HUES48 (cell line): ENCODE results near the gene NANS.

Experiments used
- H3K27ac ChIP-seq: one replicate; pipeline ENCODE4 v1.7.0; 2013; ENCODE audit warnings: low read depth, low read length, inconsistent platforms
- H3K27me3 ChIP-seq: 2 replicates; pipeline ENCODE4 v1.6.1; 2013; ENCODE audit warnings: mild to moderate bottlenecking, low read length; ENCODE audit not compliant: control insufficient read depth, insufficient read depth
- H3K36me3 ChIP-seq: 2 replicates; pipeline ENCODE4 v1.6.1; 2013; ENCODE audit warnings: low read length; ENCODE audit not compliant: control insufficient read depth, insufficient read depth
- H3K4me1 ChIP-seq: 2 replicates; pipeline ENCODE4 v1.6.1; 2013; ENCODE audit warnings: mild to moderate bottlenecking, low read length; ENCODE audit not compliant: control insufficient read depth, insufficient read depth
- H3K4me3 ChIP-seq: 2 replicates; pipeline ENCODE4 v1.5.1; 2013; ENCODE audit warnings: mild to moderate bottlenecking, low read depth, low read length
- H3K9ac ChIP-seq: 2 replicates; pipeline ENCODE4 v1.6.1; 2013; ENCODE audit warnings: mild to moderate bottlenecking, low read depth, low read length, moderate library complexity
- H3K9me3 ChIP-seq: 2 replicates; pipeline ENCODE4 v1.6.1; 2013; ENCODE audit warnings: low read length; ENCODE audit not compliant: control insufficient read depth, insufficient read depth

Gene NANS

DNA sequence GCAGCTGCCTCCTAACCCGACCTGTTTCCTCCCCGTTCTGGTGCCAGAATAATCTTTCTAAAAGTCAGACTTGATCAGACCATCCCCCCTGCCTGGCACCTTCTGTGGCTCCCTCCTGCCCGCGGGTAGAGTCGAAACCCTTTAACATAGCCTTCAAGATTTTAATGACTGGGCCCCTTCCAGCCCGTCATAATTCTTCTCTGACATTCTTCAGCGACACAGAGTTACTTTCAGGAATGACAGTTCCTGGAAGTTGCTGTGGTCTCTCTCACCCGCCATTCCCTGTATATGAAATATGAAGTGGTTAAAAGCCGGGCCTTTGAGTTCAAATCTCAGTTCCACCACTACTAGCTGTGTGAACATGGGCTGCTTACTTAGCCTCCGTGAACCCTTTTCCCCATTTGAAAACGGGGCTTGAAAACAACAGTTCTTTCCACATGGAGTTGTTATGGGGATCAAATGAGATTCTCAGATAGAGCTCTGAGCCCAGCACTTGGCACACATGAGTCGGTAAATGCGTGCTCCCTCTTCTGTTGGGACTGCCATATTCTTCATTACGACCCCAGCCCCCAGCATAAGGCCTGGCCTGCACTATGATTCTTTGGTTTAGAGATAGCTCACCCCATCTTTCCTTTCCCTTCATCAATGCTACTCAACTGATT lies 737 bp downstream of the NANS start:
- Histone ChIP-seq H3K9me3 (no peaks in the 10 kb centered on the region), H3K4me3 (peak overlapping the region; percentile 91), H3K27ac (peak overlapping the region; percentile 79), H3K4me1 (peaks cover 4% of the 10 kb centered on the region; the same call in 1 of the 2 replicates), H3K36me3 (peaks cover 10% of the 10 kb centered on the region), H3K9ac (peak overlapping the region; percentile 78), H3K27me3 (no peaks in the 10 kb centered on the region; the same call in 1 of the 2 replicates)

DNA sequence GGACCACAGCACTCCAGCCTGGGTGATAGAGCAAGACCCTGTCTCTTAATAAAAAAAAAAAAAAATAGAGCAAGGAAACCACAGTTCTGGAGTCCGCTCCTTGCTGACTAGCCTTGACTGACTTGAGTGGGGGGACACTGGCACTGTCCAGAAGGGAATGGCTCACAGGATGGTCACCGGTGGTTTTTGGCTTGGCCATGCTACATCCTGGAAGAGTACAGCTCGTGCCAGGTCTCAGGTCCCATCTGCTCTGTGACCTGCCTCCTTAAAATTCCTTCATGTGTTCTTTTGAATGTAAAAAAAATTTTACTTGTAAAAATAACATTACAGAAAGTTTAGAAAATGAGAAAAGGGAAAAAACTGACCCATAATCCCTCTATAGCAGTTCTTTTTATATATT lies 5.6 kb downstream of the NANS start:
- no peaks in the 10 kb centered on the region for H3K27me3 ChIP-seq
- H3K9ac ChIP-seq = no peak overlapping the region
- no peak overlapping the region for H3K4me3 ChIP-seq
- H3K4me1 ChIP-seq = peaks cover 7% of the 10 kb centered on the region
- H3K36me3 ChIP-seq = peaks cover 37% of the 10 kb centered on the region
- no peaks in the 10 kb centered on the region for H3K9me3 ChIP-seq
- H3K27ac ChIP-seq = no peak overlapping the region

DNA sequence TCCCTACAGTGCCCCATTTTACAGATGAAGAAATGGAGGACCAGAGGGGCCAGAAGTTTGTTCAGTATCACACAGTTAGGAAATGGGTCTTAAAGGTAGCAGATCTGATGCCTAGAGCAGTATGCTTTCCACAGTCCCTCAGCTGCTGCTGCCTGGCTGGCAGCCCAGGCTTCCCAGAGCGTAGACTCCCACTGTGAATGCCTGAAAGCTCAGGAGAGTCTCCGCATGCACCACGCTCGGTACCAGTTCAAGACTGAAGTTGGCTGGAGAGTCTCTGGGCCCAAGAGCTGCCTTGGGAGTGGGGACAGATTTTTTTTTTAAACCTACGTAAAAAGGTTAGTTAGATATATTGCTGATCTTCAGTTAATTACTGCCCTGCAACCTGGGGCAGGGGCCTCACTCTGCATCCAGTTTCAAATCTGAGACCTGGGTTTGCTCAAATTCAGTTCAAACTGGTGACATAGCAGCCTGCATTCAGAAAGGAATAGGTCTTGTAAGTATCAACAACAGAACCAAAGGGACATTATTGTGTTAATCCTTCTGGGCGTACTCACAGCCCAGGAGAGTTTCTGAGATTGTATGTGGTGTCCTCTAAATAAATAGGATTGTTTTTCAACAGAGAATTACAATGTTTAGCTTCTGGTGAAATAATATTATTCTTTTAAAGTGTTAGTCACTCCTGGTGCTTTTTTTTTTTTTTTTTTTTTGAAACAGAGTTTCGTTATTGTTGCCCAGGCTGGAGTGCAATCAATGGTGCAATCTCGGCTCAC lies 8.3 kb downstream of the NANS start:
- no peak overlapping the region for H3K4me3 ChIP-seq
- H3K36me3 ChIP-seq = peaks cover 40% of the 10 kb centered on the region
- H3K9me3 ChIP-seq = no peaks in the 10 kb centered on the region
- no peaks in the 10 kb centered on the region for H3K27me3 ChIP-seq
- H3K27ac ChIP-seq = no peak overlapping the region
- no peak overlapping the region for H3K9ac ChIP-seq
- H3K4me1 ChIP-seq = peaks cover 3% of the 10 kb centered on the region; the same call in 1 of the 2 replicates

DNA sequence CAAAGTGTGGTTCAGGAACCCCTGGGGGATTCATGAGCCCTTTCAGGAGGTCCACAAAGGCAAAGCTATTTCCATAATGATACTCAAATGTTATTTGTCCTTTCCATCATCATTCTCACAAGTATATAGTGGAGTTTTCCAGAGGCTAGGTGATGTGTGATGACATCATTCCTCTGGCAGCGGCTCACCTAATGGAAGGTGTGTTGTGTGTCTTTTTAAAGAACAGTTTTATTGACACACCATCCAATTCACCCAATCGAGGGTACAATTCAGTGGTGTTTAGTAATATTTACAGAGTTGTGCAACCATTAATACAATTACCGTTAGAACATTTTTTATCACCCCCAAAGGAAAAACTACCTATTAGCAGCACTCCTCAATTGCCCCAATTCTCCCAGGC lies 9.7 kb downstream of the NANS start:
- no peaks in the 10 kb centered on the region for H3K27me3 ChIP-seq
- H3K4me3 ChIP-seq = no peak overlapping the region
- H3K9ac ChIP-seq = no peak overlapping the region
- H3K9me3 ChIP-seq = no peaks in the 10 kb centered on the region
- peaks cover 3% of the 10 kb centered on the region; the same call in 1 of the 2 replicates for H3K4me1 ChIP-seq
- H3K27ac ChIP-seq = no peak overlapping the region
- peaks cover 35% of the 10 kb centered on the region for H3K36me3 ChIP-seq

DNA sequence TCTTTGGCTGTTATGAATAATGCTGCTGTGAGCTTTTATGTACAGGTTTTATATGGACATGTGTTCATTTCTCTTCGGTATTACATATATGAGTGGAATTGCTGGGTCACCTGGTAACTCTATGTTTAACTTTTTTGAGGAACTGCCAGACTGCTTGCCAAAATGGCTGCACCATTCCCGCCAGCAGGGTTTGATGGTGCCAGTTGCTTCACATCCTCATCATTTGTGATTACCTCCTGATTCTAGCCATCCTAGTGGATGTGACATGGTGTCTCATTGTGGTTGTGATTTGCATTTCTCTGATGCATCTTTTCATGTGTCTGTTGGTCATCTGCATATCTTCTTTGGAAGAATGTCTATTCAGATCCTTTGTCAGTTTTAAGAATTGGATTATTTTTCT lies 10.7 kb downstream of the NANS start:
- H3K36me3 ChIP-seq = peaks cover 30% of the 10 kb centered on the region
- peaks cover 3% of the 10 kb centered on the region; the same call in 1 of the 2 replicates for H3K4me1 ChIP-seq
- no peaks in the 10 kb centered on the region for H3K27me3 ChIP-seq
- no peaks in the 10 kb centered on the region for H3K9me3 ChIP-seq
- H3K27ac ChIP-seq = no peak overlapping the region
- H3K4me3 ChIP-seq = no peak overlapping the region
- no peak overlapping the region for H3K9ac ChIP-seq

DNA sequence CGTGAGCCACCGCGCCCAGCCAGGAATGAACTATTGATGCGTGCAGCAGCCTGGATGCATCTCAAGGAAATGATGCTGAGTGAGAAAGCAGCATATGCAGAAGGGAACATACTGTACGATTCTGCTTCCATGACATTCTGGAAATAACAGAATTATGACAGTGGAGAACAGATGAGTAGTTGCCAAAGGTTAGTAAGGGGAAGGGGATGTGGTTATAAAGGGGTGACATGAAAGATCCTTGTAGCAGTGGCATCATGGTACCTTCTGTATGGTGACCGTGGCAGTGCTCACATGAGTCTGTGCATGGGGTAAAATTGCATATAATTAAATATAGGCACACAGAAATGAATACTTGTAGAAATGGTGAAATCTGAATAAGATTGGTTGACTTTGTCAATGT lies 13.0 kb downstream of the NANS start:
- H3K9me3 ChIP-seq = no peaks in the 10 kb centered on the region
- no peak overlapping the region for H3K4me3 ChIP-seq
- H3K27me3 ChIP-seq = no peaks in the 10 kb centered on the region
- peaks cover 7% of the 10 kb centered on the region for H3K4me1 ChIP-seq
- H3K27ac ChIP-seq = no peak overlapping the region
- peaks cover 16% of the 10 kb centered on the region for H3K36me3 ChIP-seq
- H3K9ac ChIP-seq = no peak overlapping the region

DNA sequence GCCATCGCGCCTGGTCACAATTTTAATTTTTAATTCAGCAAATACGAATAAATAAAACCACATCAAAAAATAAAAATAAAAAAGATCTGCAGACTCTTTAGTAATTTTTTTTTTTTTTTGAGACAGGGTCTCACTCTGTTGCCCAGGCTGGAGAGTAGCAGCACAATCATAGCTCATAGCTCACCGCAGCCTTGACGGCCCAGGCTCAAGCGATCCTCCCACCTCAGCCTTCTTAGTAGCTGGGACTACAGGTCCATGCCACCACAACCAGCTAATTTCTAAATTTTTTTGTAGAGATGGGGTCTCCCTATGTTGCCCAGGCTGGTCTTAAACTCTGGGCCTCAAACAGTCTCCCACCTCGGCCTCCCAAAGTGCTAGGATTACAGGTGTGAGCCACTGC lies 14.2 kb downstream of the NANS start:
- no peak overlapping the region for H3K4me3 ChIP-seq
- no peak overlapping the region for H3K27ac ChIP-seq
- H3K9ac ChIP-seq = no peak overlapping the region
- no peaks in the 10 kb centered on the region for H3K9me3 ChIP-seq
- H3K27me3 ChIP-seq = no peaks in the 10 kb centered on the region
- peaks cover 9% of the 10 kb centered on the region; the same call in 1 of the 2 replicates for H3K36me3 ChIP-seq
- H3K4me1 ChIP-seq = peaks cover 9% of the 10 kb centered on the region

DNA sequence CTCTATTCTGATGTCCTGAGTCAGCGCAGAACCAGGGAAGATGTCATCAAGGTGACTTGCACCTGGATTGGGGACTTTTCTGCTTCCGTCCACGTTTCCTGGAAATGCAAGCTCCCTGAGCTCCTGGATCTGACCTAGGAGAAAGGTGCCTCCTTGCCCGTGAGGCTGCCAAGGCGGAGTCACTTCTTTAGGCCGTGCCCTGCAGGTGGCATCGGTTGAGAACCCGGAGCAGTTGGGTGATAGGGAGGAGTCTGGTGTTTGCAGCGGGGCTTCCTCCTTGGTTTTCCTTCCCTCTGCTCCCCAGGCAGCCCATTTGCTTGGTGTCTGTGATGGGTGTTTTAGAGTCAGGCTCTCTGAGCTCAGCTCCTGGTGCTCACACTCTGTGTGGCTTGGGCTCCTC lies 15.2 kb downstream of the NANS start:
- H3K36me3 ChIP-seq = 0 out of 2 replicates have a peak, but pooled peaks cover 4% of the 10 kb centered on the region
- no peak overlapping the region for H3K4me3 ChIP-seq
- no peak overlapping the region for H3K9ac ChIP-seq
- H3K27ac ChIP-seq = no peak overlapping the region
- H3K4me1 ChIP-seq = peaks cover 17% of the 10 kb centered on the region
- H3K27me3 ChIP-seq = no peaks in the 10 kb centered on the region
- H3K9me3 ChIP-seq = no peaks in the 10 kb centered on the region

DNA sequence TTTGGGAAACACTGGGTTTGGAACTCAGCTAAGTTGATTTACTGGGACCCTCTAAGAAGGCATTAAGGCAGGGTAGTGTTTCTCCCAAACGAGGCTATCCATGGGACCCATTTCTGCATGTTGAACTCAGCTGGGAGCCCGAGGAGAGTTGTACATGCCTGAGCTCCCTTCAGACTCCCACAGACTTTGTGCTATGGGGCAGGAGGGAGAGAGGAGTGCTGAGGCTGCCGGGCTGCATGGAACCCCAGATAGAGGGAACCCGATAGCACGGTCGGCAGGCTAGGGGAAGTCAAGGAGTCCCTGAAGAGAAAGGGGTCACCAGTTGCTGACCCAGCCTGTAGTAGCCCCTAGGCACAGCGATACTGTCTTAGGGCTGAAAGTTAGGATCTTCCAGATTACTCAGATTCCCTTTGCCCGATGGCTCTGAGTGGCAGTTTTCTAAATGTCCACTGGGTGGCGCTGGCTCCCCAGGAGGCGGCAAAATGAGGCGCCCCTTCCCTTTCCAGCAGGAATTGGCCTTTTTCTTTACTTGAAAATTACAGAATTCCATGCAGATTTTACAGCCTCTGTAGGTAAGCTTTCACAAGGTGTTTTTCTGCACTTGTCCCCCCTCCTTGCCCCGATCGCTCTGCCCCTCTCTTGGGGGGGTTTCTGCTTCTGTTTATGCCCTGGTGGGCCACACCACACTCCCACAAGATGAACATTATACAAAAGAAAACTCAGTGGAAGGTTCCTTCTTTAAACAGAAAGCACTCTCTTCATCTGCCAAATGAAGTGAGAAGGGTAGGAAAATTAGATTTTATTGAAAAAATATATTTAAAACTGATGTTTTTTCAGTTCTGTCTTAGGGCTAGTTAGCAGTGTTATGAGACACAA lies 17.8 kb downstream of the NANS start:
- Histone ChIP-seq H3K36me3 (peaks cover 12% of the 10 kb centered on the region), H3K9ac (no peak overlapping the region), H3K27ac (peak overlapping the region; percentile 55), H3K4me1 (peaks cover 18% of the 10 kb centered on the region), H3K9me3 (no peaks in the 10 kb centered on the region), H3K4me3 (no peak overlapping the region), H3K27me3 (no peaks in the 10 kb centered on the region)

DNA sequence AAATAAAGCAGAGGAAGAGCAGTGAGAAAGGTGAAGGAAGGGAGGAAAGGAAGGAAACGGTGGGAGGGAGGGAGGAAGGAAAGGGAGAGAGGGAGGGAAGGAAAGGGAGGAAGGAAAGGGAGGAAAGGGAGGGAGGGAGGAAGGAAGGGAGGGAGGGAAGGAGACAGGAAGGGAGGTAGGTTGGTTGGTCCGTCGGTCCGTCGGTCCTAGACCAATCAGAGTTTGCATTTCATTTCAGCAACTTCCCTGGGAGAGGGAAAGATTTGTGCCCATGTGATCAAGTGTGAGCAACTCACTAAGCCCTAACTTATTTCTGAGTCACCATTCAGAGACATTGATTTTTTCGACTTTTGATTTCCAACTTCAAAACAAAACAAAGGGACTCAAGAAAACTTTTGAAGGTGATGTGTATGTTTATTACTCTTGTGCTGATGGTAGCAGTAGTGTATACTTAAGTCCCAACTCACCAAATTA lies 18.8 kb downstream of the NANS start:
- Histone ChIP-seq H3K27ac (no peak overlapping the region), H3K9ac (no peak overlapping the region), H3K4me1 (peaks cover 18% of the 10 kb centered on the region), H3K4me3 (no peak overlapping the region), H3K9me3 (no peaks in the 10 kb centered on the region), H3K27me3 (no peaks in the 10 kb centered on the region), H3K36me3 (peaks cover 14% of the 10 kb centered on the region)
